Fibroblast of peridontal ligament (primary cell): Measurements from ENCODE around the gene TMEM114.
A peak's percentile ranks its signal among the peaks of the same experiment; 100 is the strongest.
"Not testable (repeated sequence)": the region's sequence is repeated elsewhere in the genome, so short reads cannot be mapped to it uniquely, and the experiment has no call there.

Source experiments
- DNase-seq: peaks from one replicate; pipeline ENCODE4 v3.0.0-alpha.2; 2010; ENCODE audit errors: extremely low read depth

TMEM114 gene

DNA sequence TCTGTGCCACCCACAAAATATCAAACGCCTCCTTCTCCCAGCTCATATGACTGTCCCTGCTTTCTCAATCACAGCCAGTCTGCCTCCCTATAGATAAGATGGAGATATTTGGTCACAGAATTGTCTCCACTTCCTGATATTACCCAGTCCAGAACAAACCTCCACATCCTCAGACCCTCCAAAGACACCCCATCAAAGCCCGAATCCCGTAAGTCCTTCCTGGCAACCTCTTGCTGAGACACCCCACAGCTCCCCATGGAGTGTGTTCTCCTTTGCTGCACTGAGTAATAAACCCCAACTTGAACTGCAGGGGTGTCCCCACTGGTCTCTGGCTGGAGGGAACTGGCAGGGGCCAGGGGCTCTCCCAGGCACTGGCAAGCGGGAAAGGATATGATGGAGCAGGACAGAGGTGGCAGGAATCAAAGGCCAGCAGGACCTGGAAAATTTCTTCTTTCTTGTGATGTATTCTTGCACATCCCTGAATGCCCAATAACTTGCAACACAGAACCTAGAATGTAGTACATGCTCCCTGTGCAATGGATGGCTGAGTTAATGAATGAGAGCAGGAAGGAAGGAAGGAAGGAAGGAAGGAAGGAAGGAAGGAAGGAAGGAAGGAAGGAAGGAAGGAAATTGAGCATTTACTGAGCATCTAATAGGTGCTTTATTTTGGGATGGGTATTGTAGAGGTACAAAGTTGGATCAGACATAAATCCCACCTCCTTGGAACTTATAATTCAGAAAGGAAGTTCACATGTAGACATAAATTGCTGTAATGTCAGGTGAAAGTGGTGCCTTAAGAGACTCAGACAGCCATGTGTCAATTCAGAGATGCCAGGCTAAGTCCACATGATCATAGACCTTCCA is 13.9 kb downstream of the TMEM114 start:
- no peak for DNase-seq

DNA sequence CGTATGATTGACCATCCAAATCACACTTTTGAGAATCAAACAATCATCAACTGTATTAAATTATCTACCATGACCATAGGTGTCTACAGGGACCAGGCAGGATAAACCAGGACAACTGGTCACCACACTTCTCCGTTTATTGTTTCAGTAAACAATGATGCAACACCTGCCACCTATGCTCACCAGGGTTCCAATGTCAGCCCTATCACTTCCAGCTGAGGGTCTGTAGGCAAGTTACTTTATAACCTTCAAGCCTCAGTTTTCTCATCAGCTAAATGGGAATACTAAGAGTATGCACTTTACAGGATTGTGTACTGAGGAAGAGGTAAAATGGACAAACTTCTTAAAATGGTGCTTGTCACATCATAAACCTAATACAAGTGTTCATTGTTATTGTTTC is 14.9 kb downstream of the TMEM114 start:
- no peak for DNase-seq

DNA sequence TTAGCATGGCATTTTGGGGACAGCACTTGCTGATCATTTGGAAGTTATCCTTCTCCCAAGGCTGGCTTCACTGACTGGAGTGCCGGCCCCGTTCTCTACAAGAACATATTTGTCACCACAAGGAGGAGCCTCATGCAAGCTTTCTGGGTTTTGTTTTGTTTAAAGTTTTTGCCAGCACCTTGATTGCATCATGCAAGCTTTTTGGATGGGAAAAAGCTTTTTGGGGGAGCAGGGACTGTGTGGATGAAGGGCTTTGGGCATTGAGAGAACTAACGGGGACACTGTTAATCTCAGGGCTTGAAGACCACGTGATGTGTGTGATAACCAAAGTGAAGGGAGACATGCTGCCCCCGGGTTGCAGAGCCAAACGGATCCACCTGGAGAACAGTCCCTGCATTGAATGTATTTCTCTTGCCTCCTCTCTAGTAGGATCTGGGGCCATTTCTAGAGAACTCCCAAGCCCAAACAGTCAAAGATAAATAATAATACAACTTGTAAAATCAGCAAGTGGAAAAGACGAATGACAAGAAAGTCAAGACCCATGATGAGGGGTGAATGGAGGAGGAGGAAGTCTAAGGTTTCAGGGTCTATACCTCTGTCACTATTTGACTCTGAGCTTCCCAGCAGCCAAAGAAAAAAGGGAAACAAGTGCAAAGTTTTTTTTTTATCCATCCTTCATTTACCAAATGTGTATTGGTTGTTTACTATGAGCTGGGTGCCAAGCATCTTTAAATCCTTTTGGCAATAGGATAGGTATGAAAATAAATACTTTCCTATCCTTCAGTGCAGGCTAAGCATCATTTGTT is 17.2 kb downstream of the TMEM114 start:
- DNase-seq = peak; percentile 43

DNA sequence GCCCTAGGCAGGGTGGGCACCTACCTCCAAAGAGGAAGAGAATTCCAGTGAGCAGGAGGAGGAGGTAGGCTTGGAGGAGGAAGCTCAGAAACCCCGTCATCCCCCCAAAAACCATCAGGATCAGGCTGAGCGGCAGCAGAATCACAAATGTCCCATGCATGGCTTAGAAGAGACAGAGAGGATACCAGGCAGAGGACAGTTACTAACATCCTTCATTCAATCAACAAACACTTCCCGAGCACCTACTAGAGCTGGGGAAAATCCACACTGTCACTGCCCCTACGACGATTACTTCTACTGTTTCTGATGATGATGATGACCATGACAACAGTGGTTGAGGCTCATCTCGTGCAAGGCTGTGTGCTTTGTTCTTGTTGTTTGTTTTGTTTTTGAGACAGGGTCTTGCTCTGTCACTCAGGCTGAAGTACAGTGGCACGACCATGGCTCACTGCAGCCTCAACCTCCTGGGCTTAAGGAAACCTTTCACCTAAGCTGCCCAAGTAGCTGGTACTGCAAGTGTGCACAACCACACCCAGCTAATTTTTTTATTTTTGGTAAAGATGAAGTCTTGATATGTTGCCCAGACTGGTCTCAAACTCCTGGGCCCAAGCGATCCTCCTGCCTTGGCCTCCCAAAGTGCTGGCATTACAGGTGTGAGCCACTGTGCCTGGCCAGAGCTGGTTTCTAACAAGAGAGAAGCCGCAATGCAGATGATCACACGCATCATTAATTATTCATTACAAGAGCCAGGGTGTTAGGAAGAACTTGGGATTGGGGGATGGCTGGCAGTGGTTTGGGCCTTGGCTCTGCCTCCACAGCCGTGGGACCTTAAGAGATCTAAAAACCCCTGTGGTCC is 18.0 kb downstream of the TMEM114 start:
- DNase-seq = no peak

DNA sequence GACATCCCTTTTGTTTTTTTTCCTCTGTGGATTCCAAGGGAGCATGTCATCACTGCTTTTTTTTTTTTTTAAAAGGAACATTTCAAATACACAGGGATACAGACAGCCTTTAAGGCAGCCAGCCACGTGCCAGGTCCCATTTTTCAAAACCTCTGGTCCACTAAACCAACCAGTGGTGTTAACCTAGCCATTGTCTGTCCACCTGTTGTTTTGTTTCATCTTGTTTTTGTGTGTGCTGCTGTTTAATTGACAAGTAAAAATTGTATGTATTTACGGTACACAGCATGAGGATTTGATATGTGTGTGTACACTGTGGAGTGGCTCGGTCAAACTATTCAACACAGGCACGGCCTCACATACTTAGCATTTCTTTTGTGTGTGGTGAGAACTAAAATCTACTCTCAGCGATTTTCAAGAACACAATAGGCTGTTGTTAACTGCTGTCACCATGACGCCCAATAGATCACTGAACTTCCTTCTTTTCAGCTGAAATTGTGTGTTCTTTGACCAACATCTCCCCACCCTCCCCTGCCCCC is 19.2 kb downstream of the TMEM114 start:
- peak; percentile 51 for DNase-seq

DNA sequence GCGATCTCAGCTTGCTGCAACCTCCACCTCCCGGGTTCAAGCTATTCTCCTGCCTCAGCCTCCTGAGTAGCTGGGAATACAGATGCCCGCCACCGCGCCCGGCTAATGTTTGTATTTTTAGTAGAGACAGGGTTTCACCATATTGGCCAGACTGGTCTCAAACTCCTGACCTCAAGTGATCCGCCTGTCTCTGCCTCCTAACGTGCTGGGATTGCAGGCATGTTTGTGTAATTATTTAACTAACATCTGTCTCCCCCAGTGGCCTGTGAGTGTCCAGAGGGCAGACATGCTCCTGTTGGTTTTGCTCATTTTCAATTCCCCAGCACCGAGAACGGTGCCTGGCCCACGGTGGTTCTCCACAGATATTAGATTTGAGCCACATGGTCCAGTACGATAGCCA is 19.9 kb downstream of the TMEM114 start:
- not testable (repeated sequence) for DNase-seq

DNA sequence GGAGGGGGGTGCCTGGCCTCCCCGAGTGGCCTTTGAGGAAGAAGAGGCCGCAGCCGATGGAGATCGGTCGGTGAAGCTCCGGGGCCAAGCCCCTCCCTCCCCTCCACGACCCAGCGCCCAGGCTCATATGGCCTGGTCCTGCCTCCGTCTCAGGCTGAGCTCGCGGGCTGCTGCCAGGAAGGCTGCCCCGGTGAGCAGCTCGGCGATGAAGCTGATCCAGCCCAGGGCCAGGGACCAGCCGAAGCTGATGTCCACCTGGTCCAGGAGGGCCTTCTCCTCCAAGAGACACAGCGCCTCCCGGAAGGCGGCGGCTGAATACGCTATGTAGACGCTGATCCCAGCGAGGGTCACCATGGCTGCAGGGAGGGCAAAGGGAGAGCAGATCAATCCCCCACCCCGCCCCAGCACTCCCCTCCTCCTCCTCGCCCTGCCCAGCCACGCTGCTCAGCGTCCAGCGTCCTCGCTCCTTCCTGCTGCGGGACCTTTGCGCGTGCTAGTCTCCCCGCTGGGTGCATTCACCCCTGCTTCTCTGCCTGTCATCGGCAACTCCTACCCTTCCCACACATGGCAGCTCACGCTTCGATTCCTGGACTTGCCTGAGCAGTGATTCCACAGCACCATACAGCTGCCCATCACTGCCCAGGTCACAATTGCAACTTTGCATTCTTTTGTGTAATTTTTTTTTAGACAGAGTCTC is 20.5 kb downstream of the TMEM114 start:
- no peak for DNase-seq

DNA sequence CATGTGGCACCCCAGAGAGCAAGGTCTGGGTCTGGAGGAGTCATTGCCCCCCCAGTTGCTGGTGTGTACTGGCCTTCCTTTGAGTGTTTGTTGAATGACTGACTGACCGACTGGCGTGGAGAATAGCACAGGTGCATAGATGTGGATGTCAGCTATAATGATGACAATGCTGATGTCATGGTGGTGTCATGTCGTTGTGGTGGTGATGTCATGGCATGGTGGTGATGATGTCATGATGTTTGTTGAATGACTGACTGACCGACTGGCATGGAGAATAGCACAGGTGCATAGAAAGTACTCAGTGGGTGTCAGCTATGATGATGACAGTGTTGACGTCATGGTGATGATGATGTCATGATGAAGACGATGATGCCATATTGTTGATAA is 22.1 kb downstream of the TMEM114 start:
- no peak for DNase-seq

DNA sequence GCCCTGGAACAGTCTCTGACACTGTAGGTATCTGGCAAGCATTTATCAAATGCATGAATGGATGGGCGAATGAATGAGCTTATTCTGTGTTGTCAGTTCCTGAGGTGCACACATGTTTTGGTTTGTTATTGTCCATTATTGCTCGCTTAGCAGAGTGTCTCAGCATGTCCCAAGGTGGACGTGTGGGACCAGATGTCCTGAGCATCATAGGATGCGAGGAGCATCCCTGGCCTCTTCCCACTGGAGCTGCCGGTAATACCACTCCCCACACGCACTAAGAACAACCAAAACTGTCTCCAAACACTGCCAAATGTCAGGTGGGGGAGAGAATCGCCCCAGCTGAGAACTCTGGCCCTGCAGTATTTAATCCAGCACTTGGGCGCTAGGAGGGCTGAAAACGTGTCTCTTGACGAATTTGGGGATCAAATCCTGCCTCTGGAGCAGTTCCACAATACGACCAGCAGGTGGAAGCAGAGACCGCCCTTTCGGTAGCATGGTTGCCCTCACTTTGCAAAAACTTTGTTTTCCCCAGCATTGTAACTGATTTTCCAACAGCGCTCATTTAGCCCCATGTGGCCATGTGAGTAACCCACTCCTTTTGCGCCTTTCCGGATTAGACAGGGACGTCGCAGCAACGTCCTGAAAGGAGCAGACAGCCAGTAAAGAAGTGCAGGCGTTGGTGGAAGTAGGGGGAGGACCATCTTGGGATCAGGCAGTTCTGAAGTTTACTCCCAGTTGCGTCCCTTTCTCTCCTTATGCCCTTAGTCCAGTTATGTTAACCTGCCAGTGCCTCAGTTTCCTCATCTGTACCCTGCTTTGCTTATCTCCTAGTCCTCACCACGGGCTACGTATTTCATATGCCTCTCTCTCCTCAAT is 22.7 kb downstream of the TMEM114 start:
- peak; percentile 91 for DNase-seq

DNA sequence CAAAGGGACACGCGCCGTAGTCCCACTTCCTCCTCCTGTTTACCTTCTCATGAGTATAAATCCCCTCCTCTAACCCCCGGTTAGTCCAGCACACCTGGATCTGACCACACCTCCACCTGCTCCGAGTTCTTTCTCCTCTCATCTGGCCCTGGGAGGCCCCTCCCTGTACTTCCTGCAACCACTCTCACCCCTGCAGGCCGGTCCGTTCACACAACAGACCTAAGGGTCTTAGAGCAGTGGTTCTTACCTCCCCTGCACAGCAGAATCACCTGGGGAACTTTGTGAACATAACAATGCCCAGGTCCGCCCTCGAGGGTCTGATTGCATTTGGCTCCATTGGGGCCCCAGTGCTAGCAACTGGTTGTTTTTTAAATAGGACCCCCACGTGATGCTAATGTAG is 24.8 kb downstream of the TMEM114 start:
- DNase-seq = no peak

DNA sequence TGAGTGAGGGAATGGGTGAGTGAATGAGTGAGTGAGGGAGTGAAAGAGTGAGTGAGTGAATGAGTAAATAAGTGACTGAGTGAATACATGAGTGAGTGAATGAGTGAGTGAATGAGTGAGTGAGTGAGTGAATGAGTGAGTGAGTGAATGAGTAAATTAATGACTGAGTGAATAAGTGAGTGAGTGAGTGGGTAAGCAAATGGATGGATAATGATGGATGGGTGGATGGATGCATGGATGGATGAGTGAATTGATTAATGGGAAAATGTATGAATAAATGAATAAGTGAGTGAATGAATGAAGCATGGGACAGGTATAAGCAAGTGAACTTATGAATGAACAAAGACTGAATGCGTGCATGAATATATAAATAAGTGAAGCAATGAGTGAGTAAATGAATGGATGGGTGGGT is 25.4 kb downstream of the TMEM114 start:
- no peak for DNase-seq

DNA sequence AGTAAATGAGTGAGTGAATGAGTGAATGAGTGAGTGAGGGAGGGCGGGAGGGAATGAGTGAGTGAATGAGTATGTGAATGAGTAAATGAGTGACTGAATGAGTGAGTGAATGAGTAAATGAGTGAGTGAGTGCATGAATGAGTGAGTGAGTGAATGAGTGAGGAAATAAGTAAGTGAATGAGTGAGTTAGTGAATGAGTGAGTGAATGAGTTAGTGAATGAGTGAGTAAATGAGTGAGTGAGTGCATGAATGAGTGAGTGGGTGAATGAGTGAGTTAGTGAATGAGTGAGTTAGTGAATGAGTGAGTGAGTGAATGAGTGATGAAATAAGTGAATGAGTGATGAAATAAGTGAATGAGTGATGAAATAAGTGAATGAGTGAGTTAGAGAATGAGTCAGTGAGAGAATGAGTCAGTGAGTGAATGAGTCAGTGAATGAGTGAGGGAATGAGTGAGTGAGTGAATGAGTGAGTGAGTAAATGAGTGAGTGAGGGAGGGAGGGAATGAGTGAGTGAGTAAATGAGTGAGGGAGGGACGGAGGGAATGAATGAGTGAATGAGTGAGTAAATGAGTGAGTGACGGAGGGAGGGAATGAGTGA is 26.3 kb downstream of the TMEM114 start:
- not testable (repeated sequence) for DNase-seq

DNA sequence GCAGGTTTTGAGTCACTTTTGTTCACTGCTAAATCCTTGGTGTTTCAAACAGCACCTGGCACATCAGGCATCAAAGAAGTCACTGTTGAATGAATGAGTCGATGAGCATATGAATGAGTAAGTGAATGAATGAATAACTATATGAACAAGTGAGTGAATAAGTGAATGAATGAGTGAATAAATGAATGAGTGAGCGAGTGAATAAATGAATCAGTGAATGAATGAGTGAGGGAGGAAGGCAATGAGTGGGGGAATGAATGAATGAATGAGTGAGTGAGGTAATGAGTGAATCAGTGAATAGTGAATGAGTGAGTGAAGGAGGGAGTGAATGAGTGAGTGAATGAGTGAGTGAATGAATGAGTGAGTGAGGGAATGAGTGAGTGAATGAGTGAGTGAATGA is 28.8 kb downstream of the TMEM114 start:
- DNase-seq = no peak

DNA sequence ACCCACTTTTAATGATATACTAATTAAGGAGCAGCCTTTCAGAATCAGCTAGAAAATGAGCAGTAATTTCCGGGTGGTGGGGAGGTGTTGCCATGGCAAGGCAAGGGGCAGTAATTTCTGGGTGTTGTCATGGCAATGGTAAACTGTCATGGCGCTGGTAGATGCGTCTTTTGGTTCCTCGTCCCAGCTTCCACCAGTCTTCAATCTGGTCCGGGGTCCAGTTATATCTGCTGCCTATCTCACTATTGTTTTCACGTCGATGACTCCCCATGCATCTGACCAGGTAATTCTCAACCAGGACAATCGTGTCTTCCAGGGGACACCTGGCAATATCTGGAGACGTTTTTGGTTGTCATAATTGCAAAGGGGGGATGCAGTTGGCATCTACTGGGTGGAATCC is 34.9 kb downstream of the TMEM114 start:
- no peak for DNase-seq

DNA sequence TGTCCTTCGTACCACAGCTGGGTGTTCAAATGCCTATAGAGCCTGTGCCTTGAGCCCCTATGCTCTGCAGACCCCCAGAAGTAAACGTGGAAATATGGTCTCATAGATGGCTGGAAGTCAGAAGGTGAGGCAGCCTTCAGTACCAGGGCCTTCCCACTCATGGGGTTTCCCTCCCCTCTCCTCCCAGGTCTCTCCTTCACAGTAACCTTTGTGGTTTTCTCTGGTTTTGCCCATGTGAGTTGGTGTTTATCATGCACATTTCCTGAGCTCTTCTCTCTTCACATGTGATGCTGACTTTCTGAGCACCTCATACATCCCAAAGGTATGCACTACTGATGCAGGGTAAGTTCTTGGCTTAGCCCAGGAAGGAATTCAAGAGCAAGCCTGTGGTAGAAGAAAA is 35.4 kb downstream of the TMEM114 start:
- no peak for DNase-seq

DNA sequence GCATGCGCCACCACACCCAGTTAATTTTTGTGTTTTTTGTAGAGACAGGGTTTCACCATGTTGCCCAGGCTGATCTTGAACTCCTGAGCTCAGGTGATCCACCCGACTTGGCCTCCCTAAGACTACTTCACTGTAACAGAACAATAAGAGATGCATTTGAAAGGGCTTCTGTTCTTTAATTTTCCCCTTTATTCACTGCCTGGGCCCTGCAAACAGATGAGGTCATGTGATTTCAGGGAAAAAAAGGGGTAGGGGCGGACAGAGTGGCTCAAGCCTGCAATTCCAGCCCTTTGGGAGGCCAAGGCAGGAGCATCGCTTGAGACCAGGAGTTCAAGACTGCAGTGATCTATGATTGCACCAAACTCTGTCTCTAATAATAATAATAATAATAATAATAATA is 36.3 kb downstream of the TMEM114 start:
- DNase-seq = no peak

DNA sequence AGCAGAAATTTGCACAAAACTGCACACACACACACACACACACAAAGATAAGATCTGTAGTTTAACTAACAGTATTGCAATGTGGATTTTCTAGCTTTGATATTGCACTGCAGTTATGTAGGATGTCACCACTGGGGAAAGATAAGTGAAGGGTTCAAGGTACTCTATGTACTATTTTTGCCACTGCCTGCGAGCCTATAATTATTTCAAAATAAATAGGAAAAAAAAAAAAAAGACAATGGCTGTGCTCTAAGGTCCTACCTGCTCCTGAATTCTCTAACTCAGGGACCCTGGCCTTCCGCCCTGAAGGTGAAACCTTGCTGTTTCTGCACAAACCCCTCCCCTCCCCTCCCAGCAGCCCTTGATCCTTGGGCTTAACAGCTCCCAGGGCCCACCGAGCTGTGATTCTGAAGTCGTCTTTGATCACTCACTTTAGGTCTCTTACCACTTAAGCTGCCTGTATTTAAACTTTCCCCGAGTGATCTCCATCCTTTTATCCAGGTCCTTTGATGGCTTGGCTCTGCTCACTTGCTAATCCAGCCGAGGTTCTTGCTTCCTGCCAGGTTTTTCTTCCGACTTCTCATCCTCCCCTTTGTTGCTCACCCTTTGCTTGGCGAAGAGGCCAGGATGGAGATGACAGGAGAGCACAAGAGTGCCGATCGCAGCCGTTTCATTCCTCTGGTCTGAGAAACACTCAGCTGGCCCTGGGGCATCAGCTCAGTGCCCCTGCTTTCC is 37.7 kb downstream of the TMEM114 start:
- no peak for DNase-seq

DNA sequence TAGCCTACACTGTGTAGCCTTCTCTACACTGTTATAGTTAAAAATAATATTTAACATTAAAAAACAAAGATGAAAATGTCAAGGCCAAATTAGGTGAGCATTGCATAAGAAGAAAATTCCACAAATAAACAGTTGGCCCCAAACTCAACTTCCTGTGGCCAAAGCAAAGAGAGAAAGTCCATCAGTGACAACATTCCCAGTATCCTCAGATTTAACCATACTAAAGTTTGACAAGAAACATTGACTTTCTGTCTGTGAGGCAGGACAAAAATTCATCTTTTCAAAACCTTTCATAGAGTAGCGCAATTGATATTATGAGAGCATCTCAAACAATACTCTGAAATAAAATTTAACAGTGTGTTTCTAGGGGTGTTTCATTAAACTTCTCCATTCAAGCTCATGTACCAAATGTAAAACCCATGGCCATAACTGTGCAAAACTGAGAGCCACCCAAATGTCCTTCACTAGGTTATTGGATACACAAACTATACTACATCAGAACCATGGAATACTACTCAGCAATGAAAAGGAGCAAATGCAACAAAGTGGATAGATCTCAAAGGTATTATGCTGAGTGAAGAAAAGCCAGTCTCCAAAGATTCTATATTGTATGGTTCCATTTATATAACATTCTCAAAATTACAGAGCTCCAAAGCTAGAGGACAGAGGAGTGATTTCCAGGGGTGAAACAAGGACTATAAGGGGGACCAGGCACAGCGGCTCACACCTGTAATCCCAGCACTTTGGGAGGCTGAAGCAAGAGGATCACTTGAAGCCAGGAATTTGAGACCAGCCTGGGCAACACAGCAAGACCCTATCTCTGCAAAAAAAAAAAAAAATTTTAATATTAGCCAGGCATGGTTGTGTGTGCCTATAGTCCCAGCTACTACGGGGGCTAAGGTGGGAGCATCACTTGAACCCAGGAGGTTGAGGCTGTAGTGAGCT is 38.7 kb downstream of the TMEM114 start:
- DNase-seq = no peak
